HEK293T (cell line): ENCODE data around the gene MYH16.
"Not testable (repeated sequence)": the region's sequence is repeated elsewhere in the genome, so short reads cannot be mapped to it uniquely, and the experiment has no call there.

Experiments used
- CTCF ChIA-PET: fragments of 350-600 bp; formaldehyde crosslinking; extraction: SDS; loops from one replicate; lab custom pipeline; 2021; ENCODE audit warnings: antibody characterized with exemption, inconsistent platforms; lab: Yijun Ruan, JAX
- POLR2A ChIA-PET: fragments of 350-600 bp; formaldehyde crosslinking; extraction: SDS; loops from one replicate; lab custom pipeline; 2020; ENCODE audit warnings: antibody characterized with exemption, inconsistent platforms; lab: Yijun Ruan, JAX
- DNase-seq: peaks from one replicate; pipeline ENCODE4 v3.0.0; 2012; ENCODE audit warnings: mixed read lengths; ENCODE audit errors: extremely low spot score
- ARNT ChIP-seq: fragments of 450-650 bp; IDR thresholded peaks from 2 replicates; pipeline ENCODE4 v1.6.1; 2017; ENCODE audit warnings: mild to moderate bottlenecking
- BHLHE40 ChIP-seq: fragments of 450-650 bp; IDR thresholded peaks from 2 replicates; pipeline ENCODE4 v1.6.1; 2016; ENCODE audit warnings: mild to moderate bottlenecking, moderate library complexity, borderline replicate concordance
- CTBP1 ChIP-seq: fragments of 450-650 bp; IDR thresholded peaks from 2 replicates; pipeline ENCODE4 v1.6.1; 2016; ENCODE audit warnings: borderline replicate concordance
- ELF4 ChIP-seq: fragments of 450-650 bp; IDR thresholded peaks from 2 replicates; pipeline ENCODE4 v1.6.1; 2017; ENCODE audit warnings: antibody characterized with exemption
- FOXA1 ChIP-seq: fragments of 450-650 bp; IDR thresholded peaks from 2 replicates; pipeline ENCODE4 v1.6.1; 2016; ENCODE audit warnings: mild to moderate bottlenecking
- FOXK2 ChIP-seq: fragments of 450-650 bp; IDR thresholded peaks from 2 replicates; pipeline ENCODE4 v1.6.1; 2016; ENCODE audit warnings: mild to moderate bottlenecking
- FOXM1 ChIP-seq: fragments of 450-650 bp; IDR thresholded peaks from 2 replicates; pipeline ENCODE4 v1.6.1; 2017; ENCODE audit warnings: mild to moderate bottlenecking, borderline replicate concordance
- HDGF ChIP-seq: fragments of 450-650 bp; IDR thresholded peaks from 2 replicates; pipeline ENCODE4 v1.6.1; 2017; ENCODE audit warnings: antibody characterized with exemption, borderline replicate concordance
- L3MBTL2 ChIP-seq: fragments of 450-650 bp; conservative IDR thresholded peaks from 2 replicates; pipeline ENCODE4 v1.6.1; 2016; ENCODE audit warnings: mild to moderate bottlenecking
- LEF1 ChIP-seq: fragments of 450-650 bp; IDR thresholded peaks from 2 replicates; pipeline ENCODE4 v1.6.1; 2017; ENCODE audit warnings: mild to moderate bottlenecking, borderline replicate concordance
- NFRKB ChIP-seq: fragments of 450-650 bp; IDR thresholded peaks from 2 replicates; pipeline ENCODE4 v1.6.1; 2016; ENCODE audit warnings: mild to moderate bottlenecking, moderate library complexity
- SP1 ChIP-seq: fragments of 450-650 bp; IDR thresholded peaks from 2 replicates; pipeline ENCODE4 v1.6.1; 2017
- SUZ12 ChIP-seq: fragments of 450-650 bp; IDR thresholded peaks from 2 replicates; pipeline ENCODE4 v1.6.1; 2016; ENCODE audit warnings: mild to moderate bottlenecking
- TARDBP ChIP-seq: fragments of 450-650 bp; IDR thresholded peaks from 2 replicates; pipeline ENCODE4 v1.6.1; 2016
- ZNF384 ChIP-seq: fragments of 450-650 bp; IDR thresholded peaks from 2 replicates; pipeline ENCODE4 v1.6.1; 2016
- TF ChIP-seq, protein P1 (sequence below): fragments of 450-650 bp; IDR thresholded peaks from 2 replicates; pipeline ENCODE4 v1.6.1; 2016

The MYH16 gene

GRCh38 chr7:99287779-99288534 lies 15.3 kb downstream of the MYH16 start:
- TF ChIP-seq BHLHE40: no peak
- TF ChIP-seq SP1: no peak
- TF ChIP-seq L3MBTL2: no peak
- TF ChIP-seq FOXK2: no peak
- no peak for TF ChIP-seq FOXM1
- no peak for TF ChIP-seq TARDBP
- ChIA-PET CTCF (interaction anchor here (0.6 kb wide), 1 partner anchor 9 kb away, joined by 3 read pairs; no protein-coding TSS in a partner anchor), POLR2A (no interaction called here)

GRCh38 chr7:99289185-99289584 lies 16.5 kb downstream of the MYH16 start:
- ChIA-PET CTCF (interaction anchor here (0.6 to 0.7 kb wide), 2 partner anchors 54 kb away, joined by 5 to 7 read pairs; no protein-coding TSS in a partner anchor), POLR2A (no interaction called here)
- DNase-seq: no peak
- TF ChIP-seq SUZ12 (no peak), HDGF (no peak), ELF4 (no peak), LEF1 (no peak), ZNF384 (no peak), ARNT (no peak), TARDBP (no peak), BHLHE40 (no peak), L3MBTL2 (no peak), NFRKB (no peak)
- TF ChIP-seq, protein P1, sequence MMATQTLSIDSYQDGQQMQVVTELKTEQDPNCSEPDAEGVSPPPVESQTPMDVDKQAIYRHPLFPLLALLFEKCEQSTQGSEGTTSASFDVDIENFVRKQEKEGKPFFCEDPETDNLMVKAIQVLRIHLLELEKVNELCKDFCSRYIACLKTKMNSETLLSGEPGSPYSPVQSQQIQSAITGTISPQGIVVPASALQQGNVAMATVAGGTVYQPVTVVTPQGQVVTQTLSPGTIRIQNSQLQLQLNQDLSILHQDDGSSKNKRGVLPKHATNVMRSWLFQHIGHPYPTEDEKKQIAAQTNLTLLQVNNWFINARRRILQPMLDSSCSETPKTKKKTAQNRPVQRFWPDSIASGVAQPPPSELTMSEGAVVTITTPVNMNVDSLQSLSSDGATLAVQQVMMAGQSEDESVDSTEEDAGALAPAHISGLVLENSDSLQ: no peak

More at GRCh38 chr7:99287779-99288534, 15.3 kb downstream of the MYH16 start:
- no peak for DNase-seq

DNA sequence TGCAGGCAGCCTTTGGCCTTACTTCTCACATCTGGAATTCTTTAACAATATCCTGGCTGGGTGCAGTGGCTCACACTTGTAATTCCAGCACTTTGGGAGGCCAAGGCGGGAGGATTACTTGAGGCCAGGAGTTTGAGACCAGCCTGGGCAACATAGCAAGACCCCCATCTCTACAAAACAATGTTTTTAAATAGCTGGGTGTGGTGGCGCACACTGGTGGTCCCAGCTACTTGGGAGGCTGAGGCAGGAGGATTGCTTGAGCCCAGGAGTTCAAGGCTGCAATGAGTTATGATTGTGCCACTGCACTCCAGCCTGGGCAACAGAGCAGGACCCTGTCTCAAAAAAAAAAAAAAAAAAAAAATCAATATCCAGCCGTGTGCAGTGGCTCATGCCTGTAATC lies 17.5 kb downstream of the MYH16 start:
- POLR2A ChIA-PET, DNase-seq, CTCF ChIA-PET: not testable (repeated sequence)

DNA sequence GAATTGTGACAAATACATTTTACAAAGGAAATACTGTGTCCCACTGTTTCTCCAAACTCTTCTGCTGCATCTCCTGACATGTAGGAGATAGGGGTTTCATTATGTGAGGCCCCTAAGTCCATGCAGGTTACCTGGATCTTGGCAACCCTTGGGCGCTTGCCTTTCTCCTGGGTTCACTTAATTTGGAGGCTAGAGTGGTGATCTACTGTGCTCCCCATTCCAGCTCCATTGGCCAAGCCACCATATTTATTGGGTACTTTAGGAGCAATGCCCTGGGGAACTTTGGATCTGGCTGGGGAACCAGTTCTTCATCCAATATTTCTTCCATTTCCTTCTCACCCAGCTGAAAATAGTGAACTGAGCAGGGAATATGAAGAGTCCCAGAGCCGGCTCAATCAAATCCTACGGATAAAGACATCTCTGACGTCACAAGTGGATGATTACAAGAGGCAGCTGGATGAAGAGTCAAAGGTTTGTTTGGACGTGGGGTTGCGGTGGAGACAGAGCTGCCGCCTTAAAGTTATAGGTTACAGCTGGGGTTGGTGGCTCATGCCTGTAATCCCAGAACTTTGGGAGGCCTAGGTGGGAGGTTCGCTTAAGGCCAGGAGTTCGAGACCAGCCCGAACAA lies 18.5 kb downstream of the MYH16 start:
- TF ChIP-seq NFRKB (no peak), FOXA1 (no peak), LEF1 (no peak), SUZ12 (no peak), ARNT (no peak), HDGF (no peak), TARDBP (no peak)
- no peak for DNase-seq
- CTCF ChIA-PET: no interaction called here
- POLR2A ChIA-PET: no interaction called here

- CTCF ChIA-PET: no interaction called here
- TF ChIP-seq FOXA1 (no peak), FOXK2 (no peak), L3MBTL2 (no peak), ARNT (no peak), NFRKB (no peak), ELF4 (no peak), HDGF (no peak), FOXM1 (no peak), ZNF384 (no peak)
- POLR2A ChIA-PET: no interaction called here
- no peak for DNase-seq
These were observed 19.5 kb downstream of the MYH16 start for GRCh38 chr7:99292127-99292526.

DNA sequence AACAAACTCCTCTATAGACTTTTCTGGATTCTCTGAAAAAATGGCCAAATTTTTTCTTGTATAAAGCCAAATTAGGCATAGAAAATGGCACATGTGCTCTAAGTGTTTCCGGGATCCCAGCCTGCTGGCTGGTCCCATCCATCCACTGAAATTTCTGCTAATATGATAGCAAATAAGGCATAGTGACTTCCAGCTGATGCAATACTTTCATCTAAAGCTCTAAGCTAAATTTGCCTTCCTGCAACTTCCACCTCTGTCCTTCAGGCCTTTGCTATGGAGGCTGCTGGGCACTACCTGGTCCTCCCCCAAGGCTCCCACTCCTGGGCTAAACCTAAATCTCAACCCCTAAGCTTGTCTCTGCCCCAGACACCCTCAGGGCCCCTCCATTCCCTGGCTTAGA lies 20.5 kb downstream of the MYH16 start:
- ChIA-PET CTCF (no interaction called here), POLR2A (no interaction called here)
- DNase-seq: no peak
- no peak for TF ChIP-seq TARDBP
- TF ChIP-seq ARNT: no peak
- TF ChIP-seq, protein P1: no peak
- no peak for TF ChIP-seq ELF4
- TF ChIP-seq HDGF: no peak
- TF ChIP-seq LEF1: no peak
- no peak for TF ChIP-seq CTBP1
- TF ChIP-seq SUZ12: no peak
- no peak for TF ChIP-seq FOXK2
- TF ChIP-seq BHLHE40: no peak
- no peak for TF ChIP-seq L3MBTL2
- no peak for TF ChIP-seq FOXA1
- no peak for TF ChIP-seq NFRKB
- no peak for TF ChIP-seq FOXM1
- no peak for TF ChIP-seq ZNF384
- no peak for TF ChIP-seq SP1

- POLR2A ChIA-PET: interaction anchor here (1.1 kb wide), 1 partner anchor 32 kb away, joined by 3 read pairs; the partner anchor contains the start of gene ARPC1A
- no peak for DNase-seq
- TF ChIP-seq FOXA1 (no peak), CTBP1 (no peak), ARNT (no peak), NFRKB (no peak), L3MBTL2 (no peak), FOXM1 (no peak), FOXK2 (no peak), ZNF384 (no peak), ELF4 (no peak), TARDBP (no peak), LEF1 (no peak), SUZ12 (no peak)
- TF ChIP-seq, protein P1: no peak
- CTCF ChIA-PET: no interaction called here
These were observed 21.0 kb downstream of the MYH16 start for GRCh38 chr7:99293650-99294049.
